Left kidney (tissue), 2 donors: ENCODE measurements around the gene PSMD6. TPM values are rescaled to one million over a fixed set of nuclear protein-coding genes. Genes with fewer than 3 reads are reported as not detected.

ENCODE experiments used
- DNase-seq: peaks from one replicate; pipeline ENCODE4 v3.0.0-alpha.2; 2013
- polyA plus RNA-seq: library from polyadenylated mRNA; unstranded; fragments of 120-200 nt; gene quantifications from one replicate; pipeline ENCODE4 v1.2.1, GENCODE V29; 2013; ENCODE audit not compliant: insufficient read length

The PSMD6 gene
- polyA plus RNA-seq, 1 donor = 140 TPM

- no peak for DNase-seq
Measured at GRCh38 chr3:64011685-64012084, 11.6 kb downstream of the PSMD6 start.

DNA sequence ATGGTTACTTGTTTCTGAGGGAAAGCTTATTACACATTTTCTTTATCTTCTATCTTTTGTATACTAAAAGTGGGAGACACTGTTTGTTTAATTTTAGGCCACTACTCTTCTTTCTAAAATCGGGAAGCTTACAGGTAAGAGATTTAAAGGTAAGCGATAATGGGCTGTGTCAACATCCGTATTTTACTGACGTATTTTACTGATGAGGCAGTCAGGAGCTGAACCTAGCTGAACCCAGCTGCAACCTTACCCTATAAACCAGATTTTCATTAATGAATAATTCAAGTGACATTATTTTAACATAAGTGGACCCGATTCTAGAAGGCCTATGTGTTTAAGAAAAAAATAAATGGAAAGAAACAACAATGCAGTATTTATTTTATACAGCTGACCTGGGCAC is 13.1 kb downstream of the PSMD6 start:
- no peak for DNase-seq

DNA sequence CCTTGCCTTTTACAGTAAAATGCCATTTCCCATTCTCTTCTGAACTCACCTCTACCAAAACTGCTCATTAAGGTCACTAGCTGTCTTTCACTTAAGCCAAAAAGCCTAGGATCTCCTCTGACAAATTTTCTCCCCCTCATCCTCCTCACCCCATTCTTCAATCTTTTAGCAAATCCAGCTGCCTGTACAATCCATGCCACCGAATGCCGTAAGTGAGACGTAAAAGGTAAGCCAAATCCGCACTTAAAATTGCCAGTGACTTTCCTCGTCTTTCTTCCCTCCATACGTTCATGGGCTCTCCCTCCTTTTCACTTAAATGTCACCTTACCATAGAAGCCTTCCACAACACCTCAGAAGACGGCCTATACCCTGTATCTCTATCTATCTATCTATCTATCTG is 13.8 kb downstream of the PSMD6 start:
- DNase-seq = no peak

GRCh38 chr3:64008487-64009351 is 14.6 kb downstream of the PSMD6 start:
- DNase-seq = no peak

GRCh38 chr3:64008017-64008416 is 15.3 kb downstream of the PSMD6 start:
- no peak for DNase-seq

DNA sequence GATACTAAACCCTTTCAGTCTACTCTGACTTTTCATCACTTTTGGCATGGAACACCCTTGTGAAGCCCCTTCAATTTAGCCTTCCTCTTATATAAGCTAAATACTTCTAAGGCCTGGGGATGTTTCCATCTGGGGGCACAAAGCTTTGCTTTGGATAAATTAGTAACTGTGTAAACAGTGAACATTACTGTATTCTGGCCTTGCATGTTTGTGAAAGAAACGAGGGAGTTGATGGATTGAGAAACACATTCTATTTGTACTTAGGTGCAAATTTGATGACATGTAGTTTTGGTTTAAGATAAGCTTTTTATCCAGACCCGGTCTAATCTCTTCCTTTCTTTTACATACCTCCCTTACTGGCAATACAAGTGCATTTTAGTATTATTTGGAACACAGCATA is 19.7 kb downstream of the PSMD6 start:
- DNase-seq = no peak

GRCh38 chr3:64002233-64002632 is 21.1 kb downstream of the PSMD6 start:
- DNase-seq = no peak

GRCh38 chr3:64000453-64001055 is 22.7 kb downstream of the PSMD6 start:
- no peak for DNase-seq

- DNase-seq = no peak
Measured at GRCh38 chr3:63998852-63999754, 24.2 kb downstream of the PSMD6 start.

- DNase-seq = no peak
Measured at GRCh38 chr3:63995086-63995485, 28.2 kb downstream of the PSMD6 start.

DNA sequence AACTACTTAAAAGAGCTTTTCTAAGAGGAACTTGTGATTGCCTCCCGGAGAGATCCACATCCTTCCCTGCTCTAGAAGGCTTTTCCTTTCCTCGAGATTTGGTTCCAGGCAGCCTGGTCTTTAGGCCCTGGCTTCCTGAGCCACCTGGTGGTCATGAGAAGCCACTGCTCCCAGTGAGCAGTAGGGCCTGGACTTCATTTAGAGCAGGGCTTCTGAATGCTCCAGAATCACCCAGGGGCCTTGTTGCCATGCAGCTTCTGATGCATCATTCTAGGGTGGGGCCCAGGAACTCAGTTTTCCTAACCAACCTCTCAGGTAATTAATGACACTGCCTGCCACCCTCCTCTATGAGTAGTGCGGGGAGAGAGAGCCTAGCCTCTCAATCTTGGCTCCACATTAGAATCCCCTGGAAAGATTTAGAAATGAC is 29.6 kb downstream of the PSMD6 start:
- DNase-seq = peak; percentile 58

DNA sequence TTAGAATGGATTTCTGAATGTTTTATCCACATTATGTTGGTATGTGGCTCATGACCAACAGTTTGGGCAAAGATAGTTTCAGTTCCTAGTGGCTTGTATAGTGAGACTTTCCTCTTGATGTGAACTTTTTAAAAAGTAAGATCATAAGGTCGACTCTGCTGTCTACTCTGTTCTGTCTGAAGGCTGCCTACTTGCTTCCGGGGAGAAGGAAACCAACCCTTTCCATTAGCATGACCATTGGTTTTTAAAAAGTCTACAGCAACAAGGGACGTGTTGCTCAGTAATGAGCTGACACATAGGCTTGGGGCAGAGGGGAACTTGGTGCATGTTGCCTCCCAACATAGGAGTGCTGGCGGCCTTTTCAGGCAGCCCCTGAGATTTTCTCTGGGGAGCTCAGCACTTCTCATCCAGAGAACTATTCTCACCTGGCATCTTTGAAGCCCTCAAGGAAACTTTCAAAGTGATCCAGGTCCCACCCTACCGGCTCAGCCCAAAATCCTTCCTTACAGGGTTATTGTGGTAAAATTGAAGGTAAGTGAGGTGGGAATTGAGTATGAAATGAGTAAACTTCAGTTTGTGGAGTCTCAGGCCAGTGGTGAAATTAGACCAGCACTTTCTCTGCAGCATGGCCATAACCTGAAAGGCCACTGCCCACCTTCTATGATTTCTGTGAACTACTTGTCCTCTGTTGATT is 30.6 kb downstream of the PSMD6 start:
- no peak for DNase-seq

GRCh38 chr3:63991666-63992065 is 31.6 kb downstream of the PSMD6 start:
- DNase-seq = no peak

DNA sequence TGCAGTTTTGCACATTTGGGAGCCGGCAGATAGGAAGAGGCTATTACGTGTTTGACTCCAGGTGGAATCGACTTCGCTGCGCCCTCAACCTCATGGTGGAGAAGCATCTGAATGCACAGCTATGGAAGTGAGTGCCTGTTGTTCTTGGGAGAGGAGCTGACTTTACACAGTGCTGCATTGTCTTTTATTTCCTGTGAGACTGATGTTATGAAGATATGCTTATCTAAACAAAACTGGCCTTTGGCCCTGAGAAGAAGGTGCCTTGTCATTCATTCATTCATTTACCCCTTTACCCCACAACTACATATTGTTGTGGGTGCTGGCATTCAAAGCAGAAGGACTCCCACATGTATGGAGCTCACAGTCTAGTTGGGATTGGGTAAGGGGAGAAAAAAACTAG is 32.6 kb downstream of the PSMD6 start:
- DNase-seq = no peak

GRCh38 chr3:63990204-63990603 is 33.1 kb downstream of the PSMD6 start:
- no peak for DNase-seq

- DNase-seq = no peak
Measured at GRCh38 chr3:63988943-63989342, 34.4 kb downstream of the PSMD6 start.

DNA sequence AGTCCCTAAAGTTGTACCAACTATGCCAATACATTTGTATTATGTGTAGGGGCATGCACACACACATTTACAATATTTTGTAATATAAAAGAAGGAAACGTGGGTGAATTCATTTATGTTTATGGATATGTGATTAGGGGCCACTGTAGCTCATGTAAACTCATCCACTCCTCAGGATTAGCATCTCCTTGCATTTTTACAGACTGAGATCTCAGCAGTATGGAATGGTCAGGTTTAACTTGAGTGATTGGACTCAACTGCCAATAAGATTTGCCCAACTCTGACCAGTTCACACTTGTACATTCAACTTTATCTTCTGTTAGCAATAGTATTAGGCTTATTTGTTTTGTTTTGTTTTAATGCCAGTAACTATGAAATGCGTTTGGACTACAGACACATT is 36.5 kb downstream of the PSMD6 start:
- no peak for DNase-seq

DNA sequence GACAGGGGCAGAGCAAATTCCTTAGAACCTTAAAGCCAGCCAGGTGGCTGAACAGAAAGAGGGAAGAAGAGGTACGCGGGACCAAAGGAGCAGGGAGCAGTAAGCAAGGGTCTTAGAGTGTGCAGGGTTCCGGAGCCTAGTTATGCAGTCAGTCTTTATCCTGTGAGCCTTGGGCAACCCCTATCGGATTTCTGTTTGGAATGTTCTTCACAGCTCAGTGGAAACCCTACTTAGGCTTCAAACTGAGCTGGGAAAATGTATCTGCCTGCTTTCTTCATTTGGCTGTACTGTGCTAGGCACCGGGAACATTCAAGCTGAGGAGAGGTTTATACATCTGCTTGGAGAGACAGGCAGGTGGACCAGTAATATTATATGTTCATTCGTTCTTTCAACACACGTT is 37.1 kb downstream of the PSMD6 start:
- DNase-seq = peak; percentile 45

GRCh38 chr3:63984391-63984790 is 38.9 kb downstream of the PSMD6 start:
- no peak for DNase-seq

DNA sequence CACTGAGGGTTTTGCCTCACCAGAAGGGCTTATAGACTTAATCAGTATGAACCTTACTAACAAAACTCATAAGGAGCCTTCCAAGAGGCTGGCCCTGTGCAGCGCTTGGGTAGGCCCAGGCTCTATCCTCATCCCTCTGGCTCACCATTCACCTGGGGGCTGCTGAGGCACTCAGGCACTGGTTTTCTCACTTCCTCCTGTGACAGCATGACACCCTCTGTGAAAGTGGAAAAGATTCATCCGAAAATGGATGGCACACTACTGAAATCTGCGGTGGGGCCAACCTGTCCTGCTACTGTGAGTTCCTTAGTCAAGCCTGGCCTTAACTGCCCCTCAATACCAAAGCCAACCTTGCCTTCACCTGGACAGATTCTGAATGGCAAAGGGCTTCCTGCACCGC is 41.3 kb downstream of the PSMD6 start:
- DNase-seq = no peak

GRCh38 chr3:63980830-63981498 is 42.3 kb downstream of the PSMD6 start:
- DNase-seq = no peak

- DNase-seq = no peak
Measured at GRCh38 chr3:63980019-63980418, 43.3 kb downstream of the PSMD6 start.
